Measurements from ENCODE around the gene IDH1. TPM values are rescaled to one million over a fixed set of nuclear protein-coding genes. Genes with fewer than 3 reads are reported as not detected.

The IDH1 gene
- total and polyA plus RNA-seq, 2 experiments from 2014 or later: 53.5 to 53.6 TPM

DNA sequence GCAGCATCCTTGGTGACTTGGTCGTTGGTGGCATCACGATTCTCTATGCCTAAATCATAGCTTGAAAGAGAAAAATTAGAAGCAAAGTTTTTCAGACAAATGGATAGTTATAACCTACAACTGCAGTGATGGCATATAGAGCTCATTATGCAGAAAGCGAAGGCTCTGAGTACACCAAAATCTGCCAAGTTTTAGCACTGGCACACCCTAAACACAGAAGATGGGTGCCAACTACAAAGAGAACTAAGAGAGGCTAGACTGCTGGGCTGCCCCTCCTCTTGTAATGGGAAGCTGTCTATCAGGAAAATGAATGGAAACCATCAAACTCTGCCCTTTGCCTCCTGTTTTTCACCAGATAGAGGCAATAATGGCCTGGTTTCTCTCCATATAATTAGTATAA lies 6.3 kb downstream of the IDH1 start:
- Histone ChIP-seq H4K20me1 (ENCODE audit: insufficient read depth) (no peaks in the 10 kb centered on the region), H3K9me3 (ENCODE audit: low read depth) (no peaks in the 10 kb centered on the region), H3K27ac (no peak overlapping the region), H3K9ac (no peak overlapping the region), H3K9me2 (ENCODE audit: insufficient read depth) (no peaks in the 10 kb centered on the region), H3K4me1 (ENCODE audit: insufficient read depth) (peaks cover 14% of the 10 kb centered on the region), H3K4me3 (no peak overlapping the region), H3K4me2 (ENCODE audit: unreplicated experiment) (no peak overlapping the region), H3K36me3 (ENCODE audit: low read depth) (peaks cover 13% of the 10 kb centered on the region), H3K79me2 (ENCODE audit: insufficient read depth) (no peaks in the 10 kb centered on the region), H3K27me3 (replicated peaks; ENCODE audit: insufficient read depth) (no peaks in the 10 kb centered on the region), H3F3A (ENCODE audit: insufficient read depth) (peaks cover 6% of the 10 kb centered on the region; the same call in 1 of the 2 replicates), H2AFZ (no peak overlapping the region)
- TF ChIP-seq EZH2 (IDR thresholded peaks at IDR 0.05; ENCODE audit: insufficient read depth, poor library complexity, severe bottlenecking) (no peak), EZH2phosphoT487 (IDR thresholded peaks at IDR 0.05; ENCODE audit: insufficient read depth, low read depth) (no peak)
- WGBS, 2 experiments (ENCODE audit: low coverage in 1 of 2, low lambda C conversion rate in 2 of 2, missing lambda C conversion rate in 2 of 2): 88 to 89% methylated on average over 3 of the region's 3 CpGs
- no peak for DNase-seq
- in situ Hi-C loops (cut with MboI): no loop called here

GRCh38 chr2:208245746-208246145 lies 9.1 kb downstream of the IDH1 start:
- no peak overlapping the region for H2AFZ ChIP-seq
- no peaks in the 10 kb centered on the region for H3K9me2 ChIP-seq (ENCODE audit: insufficient read depth)
- H3K36me3 ChIP-seq (ENCODE audit: low read depth): peaks cover 13% of the 10 kb centered on the region
- H3K4me3 ChIP-seq: no peak overlapping the region
- WGBS, 2 experiments (ENCODE audit: low coverage in 1 of 2, low lambda C conversion rate in 2 of 2, missing lambda C conversion rate in 2 of 2): 95 to 96% methylated on average over 3 of the region's 3 CpGs
- in situ Hi-C loops (cut with MboI): no loop called here
- no peaks in the 10 kb centered on the region for H3F3A ChIP-seq (ENCODE audit: insufficient read depth)
- H3K27me3 ChIP-seq (replicated peaks; ENCODE audit: insufficient read depth): no peaks in the 10 kb centered on the region
- no peak overlapping the region for H3K9ac ChIP-seq
- H4K20me1 ChIP-seq (ENCODE audit: insufficient read depth): no peaks in the 10 kb centered on the region
- no peaks in the 10 kb centered on the region for H3K79me2 ChIP-seq (ENCODE audit: insufficient read depth)
- peaks cover 9% of the 10 kb centered on the region; the same call in 1 of the 2 replicates for H3K4me1 ChIP-seq (ENCODE audit: insufficient read depth)
- no peaks in the 10 kb centered on the region for H3K9me3 ChIP-seq (ENCODE audit: low read depth)
- DNase-seq: no peak
- no peak overlapping the region for H3K4me2 ChIP-seq (ENCODE audit: unreplicated experiment)
- TF ChIP-seq EZH2phosphoT487 (IDR thresholded peaks at IDR 0.05; ENCODE audit: insufficient read depth, low read depth): no peak
- no peak for TF ChIP-seq EZH2 (IDR thresholded peaks at IDR 0.05; ENCODE audit: insufficient read depth, poor library complexity, severe bottlenecking)
- H3K27ac ChIP-seq: no peak overlapping the region

DNA sequence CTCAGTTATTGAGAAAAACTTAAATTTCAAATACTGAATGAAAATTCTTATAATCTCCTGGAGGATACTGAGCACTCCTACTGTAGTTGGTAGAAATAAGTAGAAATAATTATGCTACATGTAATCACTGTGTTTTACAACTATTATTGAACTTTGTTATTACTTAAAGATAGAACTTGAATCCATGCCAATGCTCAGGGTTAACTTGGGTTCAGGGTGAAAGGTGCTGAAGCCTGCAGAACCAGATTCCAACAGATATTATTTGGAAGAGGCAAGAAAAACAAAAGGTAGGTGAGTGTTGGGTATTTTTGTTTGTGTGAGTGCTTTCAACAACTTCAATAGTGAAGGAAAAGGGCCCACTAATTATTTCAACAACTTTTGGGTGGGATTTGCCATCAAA lies 10.4 kb downstream of the IDH1 start:
- H3K9ac ChIP-seq: no peak overlapping the region
- TF ChIP-seq EZH2phosphoT487 (IDR thresholded peaks at IDR 0.05; ENCODE audit: insufficient read depth, low read depth) (no peak), EZH2 (IDR thresholded peaks at IDR 0.05; ENCODE audit: insufficient read depth, poor library complexity, severe bottlenecking) (no peak)
- no peaks in the 10 kb centered on the region for H3K27me3 ChIP-seq (replicated peaks; ENCODE audit: insufficient read depth)
- H4K20me1 ChIP-seq (ENCODE audit: insufficient read depth): no peaks in the 10 kb centered on the region
- no peak for DNase-seq
- no peaks in the 10 kb centered on the region for H3K9me3 ChIP-seq (ENCODE audit: low read depth)
- no peaks in the 10 kb centered on the region for H3K79me2 ChIP-seq (ENCODE audit: insufficient read depth)
- H3K9me2 ChIP-seq (ENCODE audit: insufficient read depth): no peaks in the 10 kb centered on the region
- no peaks in the 10 kb centered on the region for H3K4me1 ChIP-seq (ENCODE audit: insufficient read depth)
- no peak overlapping the region for H3K4me3 ChIP-seq
- H3K27ac ChIP-seq: no peak overlapping the region
- peaks cover 13% of the 10 kb centered on the region for H3K36me3 ChIP-seq (ENCODE audit: low read depth)
- H2AFZ ChIP-seq: no peak overlapping the region
- no peaks in the 10 kb centered on the region for H3F3A ChIP-seq (ENCODE audit: insufficient read depth)
- in situ Hi-C loops (cut with MboI): no loop called here
- no peak overlapping the region for H3K4me2 ChIP-seq (ENCODE audit: unreplicated experiment)

- H3K4me1 ChIP-seq (ENCODE audit: insufficient read depth): no peaks in the 10 kb centered on the region
- no peak overlapping the region for H2AFZ ChIP-seq
- TF ChIP-seq EZH2phosphoT487 (IDR thresholded peaks at IDR 0.05; ENCODE audit: insufficient read depth, low read depth) (no peak), EZH2 (IDR thresholded peaks at IDR 0.05; ENCODE audit: insufficient read depth, poor library complexity, severe bottlenecking) (no peak)
- WGBS, 2 experiments (ENCODE audit: low coverage in 1 of 2, low lambda C conversion rate in 2 of 2, missing lambda C conversion rate in 2 of 2): 98 to 99% methylated on average over 3 of the region's 3 CpGs
- H3K9me3 ChIP-seq (ENCODE audit: low read depth): no peaks in the 10 kb centered on the region
- in situ Hi-C loops (cut with MboI): no loop called here
- H4K20me1 ChIP-seq (ENCODE audit: insufficient read depth): no peaks in the 10 kb centered on the region
- no peaks in the 10 kb centered on the region for H3K79me2 ChIP-seq (ENCODE audit: insufficient read depth)
- peaks cover 8% of the 10 kb centered on the region; the same call in 1 of the 2 replicates for H3K36me3 ChIP-seq (ENCODE audit: low read depth)
- H3F3A ChIP-seq (ENCODE audit: insufficient read depth): no peaks in the 10 kb centered on the region
- H3K4me2 ChIP-seq (ENCODE audit: unreplicated experiment): no peak overlapping the region
- H3K9me2 ChIP-seq (ENCODE audit: insufficient read depth): no peaks in the 10 kb centered on the region
- no peaks in the 10 kb centered on the region for H3K27me3 ChIP-seq (replicated peaks; ENCODE audit: insufficient read depth)
- H3K4me3 ChIP-seq: no peak overlapping the region
- no peak overlapping the region for H3K27ac ChIP-seq
- no peak for DNase-seq
- no peak overlapping the region for H3K9ac ChIP-seq
Observed at GRCh38 chr2:208240619-208241209, 14.2 kb downstream of the IDH1 start.
